Vagina (tissue), 2 donors: ENCODE data around the gene MOB1A. TPM values are rescaled to one million over a fixed set of nuclear protein-coding genes. Genes with fewer than 3 reads are reported as not detected.

Source experiments
- DNase-seq, 2 donors: peaks; one replicate each; pipeline ENCODE4 v3.0.0-alpha.2; 2017; ENCODE audit errors: extremely low spot score in 2 of 2
- H3K27ac ChIP-seq: fragments of 200-600 bp; sonication (generic); one replicate; pipeline ENCODE4 v1.5.1; 2019
- H3K27me3 ChIP-seq: fragments of 200-600 bp; sonication (generic); one replicate; pipeline ENCODE4 v1.5.1; 2019
- H3K36me3 ChIP-seq, 2 donors: fragments of 200-600 bp; sonication (generic); one replicate each; pipeline ENCODE4 v1.5.1; 2017 to 2019
- H3K4me1 ChIP-seq: fragments of 200-600 bp; sonication (generic); one replicate; pipeline ENCODE4 v1.5.1; 2019
- H3K4me3 ChIP-seq, 2 donors: fragments of 200-600 bp; sonication (generic); 1 replicate in 1 of 2; 2 replicates in 1 of 2; pipeline ENCODE4 v1.5.1; 2016 to 2019
- H3K9me3 ChIP-seq: fragments of 200-600 bp; sonication (generic); one replicate; pipeline ENCODE4 v1.5.1; 2019
- POLR2A ChIP-seq, 2 donors: fragments of 450-650 bp; IDR thresholded peaks; one replicate each; pipeline ENCODE4 v1.6.1; 2017; ENCODE audit warnings: antibody characterized with exemption in 2 of 2, mild to moderate bottlenecking in 2 of 2, moderate library complexity in 2 of 2
- POLR2AphosphoS5 ChIP-seq, 2 donors: sonication (generic); formaldehyde crosslinking; IDR thresholded peaks; one replicate each; pipeline ENCODE4 v1.9.0; 2017; ENCODE audit warnings: antibody characterized with exemption in 2 of 2, mild to moderate bottlenecking in 2 of 2, low read depth in 1 of 2; ENCODE audit not compliant: insufficient read depth in 1 of 2
- intact Hi-C: fragments of 100-400 bp; cut with DNase I; formaldehyde crosslinking; loops from one replicate; pipeline ENCODE4 v1.15.1; 2023
- total RNA-seq: library from RNA; depleted of rRNA; stranded (reverse); fragments of >200 nt; gene quantifications from one replicate; pipeline ENCODE4 v1.2.3, GENCODE V29; 2016
- TF ChIP-seq, protein P1 (sequence below), 3 experiments: fragments of 450-650 bp in 2 of 3; fragments of 200-600 bp in 1 of 3; sonication (generic) in 1 of 3; IDR thresholded peaks; one replicate each; pipeline ENCODE4 v1.5.1; 2017 to 2019; ENCODE audit warnings: antibody characterized with exemption in 3 of 3, mild to moderate bottlenecking in 2 of 3, moderate library complexity in 2 of 3

Gene MOB1A
- total RNA-seq, 1 donor from 2014 or later, result 68.5 TPM

DNA sequence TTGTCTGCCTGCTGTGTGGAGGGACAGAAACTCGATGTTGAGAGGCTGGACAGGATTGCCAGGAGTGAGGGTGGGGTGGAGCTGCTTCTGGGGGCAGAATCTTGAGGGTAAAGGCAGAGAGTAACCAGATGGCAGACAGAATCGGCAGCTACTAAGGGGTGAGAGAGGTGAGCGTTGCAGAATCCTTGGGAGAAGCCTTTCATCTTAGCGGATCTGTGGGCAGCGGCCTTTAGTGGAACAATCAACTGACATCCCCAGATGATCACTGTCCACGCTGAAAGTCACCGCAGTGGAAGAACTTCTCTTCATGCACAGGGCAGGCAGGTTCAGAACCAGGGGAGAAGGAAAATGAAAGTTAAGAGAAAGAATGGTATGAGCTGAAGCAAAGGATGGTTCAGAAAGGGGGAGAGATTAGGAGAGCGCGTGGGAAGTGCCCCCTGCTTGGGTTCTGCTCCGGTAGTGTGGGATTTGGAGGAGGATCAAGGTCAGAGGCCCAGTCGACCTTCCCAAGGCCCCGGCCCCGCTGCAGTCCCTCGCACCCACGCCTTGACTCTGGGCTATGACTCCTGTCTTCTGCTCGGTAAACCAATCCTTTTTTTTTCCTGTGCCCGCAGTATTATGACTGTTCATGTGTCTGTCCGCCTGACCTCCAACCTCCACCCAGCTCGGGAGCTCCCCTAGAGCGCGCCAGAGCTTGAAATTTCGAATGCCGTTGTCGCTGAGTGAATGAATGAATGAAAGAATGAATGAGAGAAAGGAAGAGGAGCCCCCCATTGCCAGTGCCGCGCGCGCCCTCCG lies 31.6 kb downstream of the MOB1A start:
- DNase-seq, result no peak

DNA sequence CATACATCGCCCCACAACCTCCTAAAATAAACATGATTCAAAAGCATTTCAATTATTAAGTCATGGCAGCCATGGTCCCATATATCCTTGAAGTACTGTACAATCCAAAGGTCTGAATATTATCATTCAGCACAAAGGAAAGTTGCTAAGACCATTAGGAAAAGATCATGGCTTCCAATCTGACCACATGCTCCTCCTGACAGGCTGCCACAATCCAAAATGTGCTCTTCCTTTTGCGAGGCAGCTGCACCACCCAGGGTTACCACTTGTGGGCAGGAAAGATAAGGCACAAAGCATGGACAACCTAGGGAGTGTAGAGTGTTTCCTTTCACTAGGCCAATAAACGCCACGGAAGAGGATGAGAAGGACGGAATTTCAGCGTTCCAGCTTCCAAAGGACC lies 36.3 kb downstream of the MOB1A start:
- no peak overlapping the region for H3K4me3 ChIP-seq
- H3K36me3 ChIP-seq, result no peaks in the 10 kb centered on the region
- H3K27ac ChIP-seq, result no peak overlapping the region
- no peak for DNase-seq
- no peaks in the 10 kb centered on the region for H3K9me3 ChIP-seq
- TF ChIP-seq, protein P1, sequence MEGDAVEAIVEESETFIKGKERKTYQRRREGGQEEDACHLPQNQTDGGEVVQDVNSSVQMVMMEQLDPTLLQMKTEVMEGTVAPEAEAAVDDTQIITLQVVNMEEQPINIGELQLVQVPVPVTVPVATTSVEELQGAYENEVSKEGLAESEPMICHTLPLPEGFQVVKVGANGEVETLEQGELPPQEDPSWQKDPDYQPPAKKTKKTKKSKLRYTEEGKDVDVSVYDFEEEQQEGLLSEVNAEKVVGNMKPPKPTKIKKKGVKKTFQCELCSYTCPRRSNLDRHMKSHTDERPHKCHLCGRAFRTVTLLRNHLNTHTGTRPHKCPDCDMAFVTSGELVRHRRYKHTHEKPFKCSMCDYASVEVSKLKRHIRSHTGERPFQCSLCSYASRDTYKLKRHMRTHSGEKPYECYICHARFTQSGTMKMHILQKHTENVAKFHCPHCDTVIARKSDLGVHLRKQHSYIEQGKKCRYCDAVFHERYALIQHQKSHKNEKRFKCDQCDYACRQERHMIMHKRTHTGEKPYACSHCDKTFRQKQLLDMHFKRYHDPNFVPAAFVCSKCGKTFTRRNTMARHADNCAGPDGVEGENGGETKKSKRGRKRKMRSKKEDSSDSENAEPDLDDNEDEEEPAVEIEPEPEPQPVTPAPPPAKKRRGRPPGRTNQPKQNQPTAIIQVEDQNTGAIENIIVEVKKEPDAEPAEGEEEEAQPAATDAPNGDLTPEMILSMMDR (IDR thresholded peaks at IDR 0.05), result no peak
- TF ChIP-seq POLR2AphosphoS5 (IDR thresholded peaks at IDR 0.05; ENCODE audit: insufficient read depth in 1 of 2, low read depth in 1 of 2), result no peak
- TF ChIP-seq POLR2A (IDR thresholded peaks at IDR 0.05), result no peak
- no peaks in the 10 kb centered on the region for H3K27me3 ChIP-seq
- H3K4me1 ChIP-seq, result peaks cover 15% of the 10 kb centered on the region
- intact Hi-C loops, result loop anchor here (10.0 kb wide), 1 partner anchor 318 kb away; the partner anchor contains the start of gene STAMBP

More for the DNA sequence above, 31.6 kb downstream of the MOB1A start:
- Histone ChIP-seq H3K9me3 (no peaks in the 10 kb centered on the region), H3K4me3 (peak overlapping the region; percentile 69), H3K4me1 (peaks cover 28% of the 10 kb centered on the region), H3K36me3 (no peaks in the 10 kb centered on the region), H3K27me3 (no peaks in the 10 kb centered on the region), H3K27ac (peak overlapping the region; percentile 72)
- no peak for TF ChIP-seq POLR2A (IDR thresholded peaks at IDR 0.05)
- intact Hi-C loops, result loop anchor here (10.0 kb wide), 1 partner anchor 322 kb away; the partner anchor contains the start of gene STAMBP

DNA sequence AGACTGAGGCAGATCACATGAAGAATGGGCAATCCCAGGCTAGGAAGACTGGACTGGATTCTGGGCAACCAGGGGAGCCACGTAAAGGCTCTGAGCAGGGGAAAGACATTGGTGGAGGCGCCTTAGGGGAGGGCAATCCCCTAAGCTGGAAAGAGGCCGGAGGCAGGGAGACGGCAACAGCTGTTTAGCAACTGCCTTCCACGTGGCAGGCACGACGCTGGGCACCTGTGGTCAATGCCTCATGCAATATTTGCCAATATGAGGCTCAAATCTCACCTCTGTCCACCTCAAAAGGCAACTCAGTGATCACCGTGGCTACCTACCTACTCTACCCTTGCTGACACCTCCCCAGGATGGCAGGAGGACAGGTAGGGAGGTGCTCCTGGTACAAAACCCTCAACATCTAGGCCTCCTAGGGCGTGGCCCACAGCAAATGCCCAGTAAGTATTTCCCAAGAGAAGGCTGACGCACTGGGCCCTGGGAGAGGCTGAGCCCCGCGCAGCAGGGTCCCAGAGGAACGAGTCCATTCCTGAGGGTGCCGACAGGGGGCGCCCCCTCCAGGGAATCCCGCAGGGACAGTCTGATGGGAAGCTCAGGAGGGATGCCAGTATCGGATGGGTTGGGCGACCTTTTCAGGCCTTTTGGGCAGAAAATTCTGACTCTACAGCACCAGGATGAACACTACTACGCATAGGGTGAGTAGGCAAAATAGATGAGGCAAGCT lies 39.9 kb downstream of the MOB1A start:
- intact Hi-C loops, result no loop called here
- H3K4me1 ChIP-seq, result no peaks in the 10 kb centered on the region
- no peaks in the 10 kb centered on the region for H3K27me3 ChIP-seq
- TF ChIP-seq POLR2A (IDR thresholded peaks at IDR 0.05), result no peak
- no peak for TF ChIP-seq POLR2AphosphoS5 (IDR thresholded peaks at IDR 0.05; ENCODE audit: insufficient read depth in 1 of 2, low read depth in 1 of 2)
- TF ChIP-seq, protein P1 (IDR thresholded peaks at IDR 0.05), result no peak
- no peak overlapping the region for H3K4me3 ChIP-seq
- no peaks in the 10 kb centered on the region for H3K9me3 ChIP-seq
- no peak overlapping the region for H3K27ac ChIP-seq
- peaks cover 0 to 10% of the 10 kb centered on the region in 2 donors for H3K36me3 ChIP-seq
- DNase-seq, result no peak

DNA sequence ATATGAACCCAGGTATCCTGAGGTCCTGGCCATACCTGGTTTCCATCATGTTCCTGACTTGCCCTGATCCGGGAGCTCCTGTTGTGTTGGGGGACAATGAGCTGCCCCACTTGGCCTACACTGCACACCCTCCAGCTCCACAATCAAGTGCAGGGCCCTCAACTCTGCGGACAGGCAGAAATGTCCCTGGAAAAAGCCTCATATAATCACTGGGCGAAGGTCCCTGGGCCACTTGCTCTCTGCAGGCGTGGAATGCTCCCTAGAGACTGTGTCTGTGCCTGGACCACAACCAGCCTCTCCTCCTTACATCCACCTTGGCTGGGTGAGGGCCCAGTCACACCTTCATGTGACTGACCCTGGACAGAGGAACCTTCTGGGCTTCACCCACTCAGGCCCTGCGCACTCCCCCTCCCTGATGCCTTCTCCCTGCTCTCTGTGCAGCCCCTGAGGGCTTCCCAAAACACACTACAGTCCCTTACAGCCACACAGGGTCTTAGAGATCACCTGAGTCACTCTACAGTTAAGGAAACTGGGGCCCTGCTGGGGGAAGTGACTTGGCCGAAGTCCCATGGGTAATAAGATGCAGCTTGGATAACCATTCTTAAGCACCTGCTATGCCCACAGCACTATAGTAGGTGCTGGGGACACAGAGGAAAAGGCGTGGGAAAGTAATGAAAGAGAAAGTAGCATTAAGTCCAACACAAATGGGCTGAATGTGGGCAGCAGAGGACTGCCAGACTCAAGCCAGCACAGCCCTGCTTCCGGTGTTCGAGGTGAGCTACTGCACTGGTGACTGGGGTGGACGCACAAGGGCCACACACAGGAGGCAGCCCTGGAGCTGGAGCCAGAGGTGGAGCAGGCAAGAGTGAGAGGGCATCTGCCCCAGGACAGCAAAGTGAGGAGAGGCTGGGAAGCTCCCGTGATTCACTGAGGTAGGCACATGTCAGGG lies 40.8 kb downstream of the MOB1A start:
- Histone ChIP-seq H3K36me3 (peaks cover 0 to 10% of the 10 kb centered on the region in 2 donors), H3K4me3 (no peak overlapping the region), H3K27ac (no peak overlapping the region), H3K4me1 (no peaks in the 10 kb centered on the region), H3K27me3 (no peaks in the 10 kb centered on the region), H3K9me3 (no peaks in the 10 kb centered on the region)
- TF ChIP-seq POLR2AphosphoS5 (IDR thresholded peaks at IDR 0.05; ENCODE audit: insufficient read depth in 1 of 2, low read depth in 1 of 2) (no peak), POLR2A (IDR thresholded peaks at IDR 0.05) (no peak)
- TF ChIP-seq, protein P1 (IDR thresholded peaks at IDR 0.05), result no peak
- DNase-seq, result no peak
- intact Hi-C loops, result no loop called here

DNA sequence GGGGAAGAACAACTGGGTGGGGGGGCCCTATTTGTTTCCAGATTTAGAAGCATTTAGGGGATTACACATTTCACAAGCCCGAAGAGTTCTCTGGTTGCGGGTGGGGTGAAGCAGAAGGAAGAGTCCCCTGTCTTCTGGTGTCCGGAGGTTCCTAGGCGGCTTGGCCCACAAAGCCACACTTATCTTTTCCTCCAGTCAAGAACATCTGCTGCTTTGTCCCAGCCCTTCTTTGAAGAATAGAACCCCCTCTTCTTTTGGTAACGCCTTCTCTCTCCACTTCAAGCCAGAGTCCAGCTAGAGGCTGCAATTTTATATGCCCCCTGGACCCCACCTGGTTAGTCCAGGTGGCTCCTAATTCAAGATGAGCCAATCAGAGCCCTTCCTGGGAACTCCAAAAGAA lies 46.8 kb downstream of the MOB1A start:
- TF ChIP-seq, protein P1 (IDR thresholded peaks at IDR 0.05), result no peak
- TF ChIP-seq POLR2A (IDR thresholded peaks at IDR 0.05) (no peak), POLR2AphosphoS5 (IDR thresholded peaks at IDR 0.05; ENCODE audit: insufficient read depth in 1 of 2, low read depth in 1 of 2) (no peak)
- Histone ChIP-seq H3K36me3 (peaks cover 0 to 10% of the 10 kb centered on the region in 2 donors), H3K27ac (no peak overlapping the region), H3K9me3 (no peaks in the 10 kb centered on the region), H3K4me3 (no peak overlapping the region), H3K4me1 (no peaks in the 10 kb centered on the region), H3K27me3 (no peaks in the 10 kb centered on the region)
- no peak for DNase-seq
- intact Hi-C loops, result no loop called here
